Neuronal stem cell (in vitro differentiated cells): ENCODE data around the gene PRKN.

ENCODE experiments used
- DNase-seq: peaks from one replicate; pipeline ENCODE4 v3.0.0-alpha.2; 2013; ENCODE audit warnings: low spot score
- H2AFZ ChIP-seq: one replicate; pipeline ENCODE4 v1.6.1; 2013; ENCODE audit warnings: mild to moderate bottlenecking, low read length, inconsistent platforms
- H2AK5ac ChIP-seq: 2 replicates; pipeline ENCODE4 v1.6.1; 2013; ENCODE audit warnings: low read depth, mild to moderate bottlenecking, inconsistent platforms, low read length, moderate library complexity, mixed read lengths
- H2BK120ac ChIP-seq: 2 replicates; pipeline ENCODE4 v1.6.1; 2013; ENCODE audit warnings: low read depth, mild to moderate bottlenecking, inconsistent platforms, low read length, moderate library complexity, mixed read lengths
- H2BK12ac ChIP-seq: one replicate; pipeline ENCODE4 v1.6.1; 2013; ENCODE audit warnings: low read length, inconsistent platforms
- H2BK15ac ChIP-seq: 2 replicates; pipeline ENCODE4 v1.6.1; 2013; ENCODE audit warnings: mild to moderate bottlenecking, low read length, inconsistent platforms, mixed read lengths
- H2BK5ac ChIP-seq: one replicate; pipeline ENCODE4 v1.6.1; 2013; ENCODE audit warnings: inconsistent platforms, mild to moderate bottlenecking, low read length, moderate library complexity
- H3K14ac ChIP-seq: one replicate; pipeline ENCODE4 v1.6.1; 2013; ENCODE audit warnings: low read length, inconsistent platforms
- H3K18ac ChIP-seq: 2 replicates; pipeline ENCODE4 v1.6.1; 2013; ENCODE audit warnings: low read length, inconsistent platforms
- H3K23ac ChIP-seq: 2 replicates; pipeline ENCODE4 v1.6.1; 2013; ENCODE audit warnings: low read depth, mild to moderate bottlenecking, mixed read lengths, low read length, inconsistent platforms; ENCODE audit not compliant: poor library complexity
- H3K27ac ChIP-seq: replicated peaks from 3 replicates; pipeline ENCODE4 v1.5.1; 2013; ENCODE audit warnings: low read length, inconsistent platforms
- H3K27me3 ChIP-seq, 3 experiments: 2 replicates each; pipeline ENCODE4 v1.6.1; 2013; ENCODE audit warnings: low read length in 3 of 3, mild to moderate bottlenecking in 2 of 3, inconsistent platforms in 1 of 3, low read depth in 1 of 3, mixed read lengths in 1 of 3, moderate library complexity in 1 of 3; ENCODE audit not compliant: control insufficient read depth in 3 of 3, insufficient read depth in 3 of 3
- H3K36me3 ChIP-seq, 2 donors: replicated peaks in 1 of 2; 2 replicates each; pipeline ENCODE4 v1.6.1; 2013; ENCODE audit warnings: low read length in 2 of 2; ENCODE audit not compliant: control insufficient read depth in 2 of 2, insufficient read depth in 2 of 2
- H3K4ac ChIP-seq: 2 replicates; pipeline ENCODE4 v1.6.1; 2013; ENCODE audit warnings: inconsistent platforms, mild to moderate bottlenecking, low read length, moderate library complexity
- H3K4me1 ChIP-seq, 2 donors: 1 replicate in 1 of 2; 2 replicates in 1 of 2; pipeline ENCODE4 v1.6.1; 2013; ENCODE audit warnings: low read length in 2 of 2, low read depth in 1 of 2; ENCODE audit not compliant: control insufficient read depth in 2 of 2, insufficient read depth in 1 of 2
- H3K4me2 ChIP-seq: one replicate; pipeline ENCODE4 v1.6.1; 2013; ENCODE audit warnings: mild to moderate bottlenecking, low read length, inconsistent platforms; ENCODE audit not compliant: insufficient read depth, poor library complexity, severe bottlenecking
- H3K4me3 ChIP-seq, 2 donors: 2 replicates each; pipeline ENCODE4 v1.5.1; 2013; ENCODE audit warnings: low read length in 2 of 2, mild to moderate bottlenecking in 2 of 2, inconsistent platforms in 1 of 2, moderate library complexity in 1 of 2
- H3K79me1 ChIP-seq: one replicate; pipeline ENCODE4 v1.6.1; 2013; ENCODE audit warnings: low read depth, mild to moderate bottlenecking, inconsistent platforms, low read length, moderate library complexity
- H3K9ac ChIP-seq: one replicate; pipeline ENCODE4 v1.6.1; 2013; ENCODE audit warnings: mild to moderate bottlenecking, low read depth, low read length, inconsistent platforms; ENCODE audit not compliant: poor library complexity
- H3K9me3 ChIP-seq, 2 donors: replicated peaks in 1 of 2; 2 replicates each; pipeline versions ENCODE3 to v1.6.1; 2013; ENCODE audit warnings: low read length in 2 of 2, mild to moderate bottlenecking in 2 of 2, inconsistent platforms in 1 of 2, low read depth in 1 of 2, mixed read lengths in 1 of 2, moderate library complexity in 1 of 2; ENCODE audit not compliant: control insufficient read depth in 2 of 2, insufficient read depth in 1 of 2
- H4K8ac ChIP-seq: one replicate; pipeline ENCODE4 v1.6.1; 2013; ENCODE audit warnings: low read depth, mild to moderate bottlenecking, inconsistent platforms, low read length, moderate library complexity
- H4K91ac ChIP-seq: one replicate; pipeline ENCODE4 v1.6.1; 2013; ENCODE audit warnings: low read length, low read depth, mild to moderate bottlenecking, inconsistent platforms; ENCODE audit not compliant: poor library complexity
- WGBS, 2 donors: extraction: QIAGEN DNeasy Blood & Tissue Kit; methylation state at CpG; one replicate each; pipeline ENCODE4 v1.1.7; 2013; ENCODE audit warnings: missing lambda C conversion rate in 2 of 2, mixed read lengths in 1 of 2; ENCODE audit not compliant: insufficient read length in 2 of 2, insufficient replicate concordance in 1 of 2; ENCODE audit errors: extremely low coverage in 2 of 2; 5-methylcytosine and 5-hydroxymethylcytosine counted together

The PRKN gene

DNA sequence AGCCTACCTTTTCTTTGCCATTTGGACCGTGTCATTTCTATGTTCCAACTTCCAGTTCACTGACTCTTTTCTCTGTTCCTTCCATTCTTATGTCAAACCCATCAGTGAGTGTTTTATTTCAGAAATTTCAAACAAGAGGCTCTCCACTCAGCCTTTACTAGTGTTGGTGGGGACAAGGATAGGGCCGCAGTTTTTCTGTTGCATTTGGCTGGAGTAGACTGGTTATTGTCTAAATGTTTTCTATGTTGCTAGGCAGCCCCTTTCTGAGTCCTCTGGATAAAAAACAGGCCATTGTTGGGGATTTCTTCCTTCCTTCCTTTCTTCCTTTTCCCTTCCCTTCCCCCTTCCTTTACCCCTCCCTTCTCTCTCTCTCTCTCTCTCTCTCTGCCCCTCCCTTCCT is 288.6 kb downstream of the PRKN start:
- WGBS, 2 donors, result no CpG with 5 or more reads among the region's 2 CpGs
- H3K14ac ChIP-seq, result no peak overlapping the region
- H3K9ac ChIP-seq, result no peak overlapping the region
- H2BK15ac ChIP-seq, result no peak overlapping the region
- no peak overlapping the region for H4K8ac ChIP-seq
- H3K27me3 ChIP-seq, result no peaks in the 10 kb centered on the region
- H3K4me1 ChIP-seq, result peaks cover 1 to 18% of the 10 kb centered on the region in 2 donors
- no peak overlapping the region for H3K18ac ChIP-seq
- no peaks in the 10 kb centered on the region for H3K79me1 ChIP-seq
- H3K4me2 ChIP-seq, result no peak overlapping the region
- no peak overlapping the region for H3K23ac ChIP-seq
- DNase-seq, result no peak
- no peak overlapping the region for H2BK12ac ChIP-seq
- peak overlapping the region in 1 of 2 donors; percentile 29 for H3K4me3 ChIP-seq
- H2AFZ ChIP-seq, result peak overlapping the region; percentile 34
- H2BK120ac ChIP-seq, result no peak overlapping the region
- no peak overlapping the region for H2BK5ac ChIP-seq
- H3K36me3 ChIP-seq, result peaks cover 0 to 10% of the 10 kb centered on the region in 2 donors
- peaks cover 0 to 20% of the 10 kb centered on the region in 2 donors for H3K9me3 ChIP-seq
- H2AK5ac ChIP-seq, result no peak overlapping the region
- no peak overlapping the region for H3K4ac ChIP-seq
- H3K27ac ChIP-seq, result no peak overlapping the region
- no peak overlapping the region for H4K91ac ChIP-seq

DNA sequence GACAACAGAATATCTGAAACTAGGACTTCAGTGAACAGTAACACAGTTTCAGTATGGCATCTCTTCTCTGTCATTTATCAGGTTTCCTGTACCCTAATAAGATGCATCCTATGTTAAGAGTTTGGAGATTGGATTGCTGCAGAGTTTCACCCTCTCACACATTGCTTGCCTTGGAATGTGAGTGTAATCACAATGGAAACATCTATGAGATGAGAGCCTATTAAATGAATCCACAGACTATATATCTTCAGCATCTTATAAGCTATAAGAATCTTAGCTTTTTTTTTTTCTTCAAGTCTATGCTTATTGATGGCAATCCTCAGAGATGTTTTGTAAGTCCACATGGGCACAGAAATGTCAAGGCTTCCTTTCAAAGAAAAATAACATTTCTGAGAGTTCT is 292.5 kb downstream of the PRKN start:
- Histone ChIP-seq H3K4me1 (peaks cover 0 to 15% of the 10 kb centered on the region in 2 donors), H3K4me3 (no peak overlapping the region), H2BK12ac (no peak overlapping the region), H2AFZ (no peak overlapping the region), H2BK5ac (no peak overlapping the region), H3K18ac (no peak overlapping the region), H3K14ac (no peak overlapping the region), H4K91ac (no peak overlapping the region), H3K9me3 (peaks cover 0 to 16% of the 10 kb centered on the region in 2 donors), H3K9ac (no peak overlapping the region), H2BK15ac (no peak overlapping the region), H3K4ac (no peak overlapping the region), H3K23ac (no peak overlapping the region), H3K27ac (no peak overlapping the region), H4K8ac (no peak overlapping the region), H3K36me3 (no peaks in the 10 kb centered on the region), H2BK120ac (no peak overlapping the region), H3K4me2 (no peak overlapping the region), H3K27me3 (no peaks in the 10 kb centered on the region), H2AK5ac (no peak overlapping the region), H3K79me1 (no peaks in the 10 kb centered on the region)
- no peak for DNase-seq

GRCh38 chr6:162421004-162421403 is 306.6 kb downstream of the PRKN start:
- H4K91ac ChIP-seq, result no peak overlapping the region
- H4K8ac ChIP-seq, result no peak overlapping the region
- no peak overlapping the region for H3K4ac ChIP-seq
- H2AK5ac ChIP-seq, result no peak overlapping the region
- no peak overlapping the region for H3K4me3 ChIP-seq
- no peak overlapping the region for H2BK15ac ChIP-seq
- H2BK5ac ChIP-seq, result no peak overlapping the region
- H3K4me2 ChIP-seq, result no peak overlapping the region
- H2BK120ac ChIP-seq, result no peak overlapping the region
- no peaks in the 10 kb centered on the region for H3K36me3 ChIP-seq
- H3K18ac ChIP-seq, result no peak overlapping the region
- H3K14ac ChIP-seq, result no peak overlapping the region
- H3K23ac ChIP-seq, result no peak overlapping the region
- no peak overlapping the region for H3K27ac ChIP-seq
- H3K9ac ChIP-seq, result no peak overlapping the region
- peaks cover 0 to 19% of the 10 kb centered on the region in 2 donors for H3K9me3 ChIP-seq
- no CpG with 5 or more reads among the region's 4 CpGs for WGBS, 2 donors
- H3K27me3 ChIP-seq, result no peaks in the 10 kb centered on the region
- DNase-seq, result no peak
- no peak overlapping the region for H2BK12ac ChIP-seq
- no peaks in the 10 kb centered on the region for H3K4me1 ChIP-seq
- H2AFZ ChIP-seq, result no peak overlapping the region
- H3K79me1 ChIP-seq, result peaks cover 2% of the 10 kb centered on the region

- WGBS, 2 donors, result no CpG with 5 or more reads among the region's 7 CpGs
Observed at GRCh38 chr6:162416831-162417537, 310.6 kb downstream of the PRKN start.

More at GRCh38 chr6:162416831-162417537, 310.6 kb downstream of the PRKN start:
- Histone ChIP-seq H3K4me3 (no peak overlapping the region), H4K8ac (no peak overlapping the region), H2BK12ac (no peak overlapping the region), H3K27me3 (no peaks in the 10 kb centered on the region), H3K4me2 (no peak overlapping the region), H3K27ac (no peak overlapping the region), H3K4ac (no peak overlapping the region), H2BK120ac (no peak overlapping the region), H3K18ac (peak overlapping the region; percentile 84), H2AFZ (no peak overlapping the region), H2BK15ac (no peak overlapping the region), H3K14ac (no peak overlapping the region), H3K79me1 (peaks cover 2% of the 10 kb centered on the region), H3K23ac (no peak overlapping the region), H3K4me1 (peaks cover 2 to 3% of the 10 kb centered on the region in 2 donors), H4K91ac (no peak overlapping the region), H2AK5ac (no peak overlapping the region), H3K36me3 (no peaks in the 10 kb centered on the region), H3K9me3 (peaks cover 0 to 25% of the 10 kb centered on the region in 2 donors), H3K9ac (no peak overlapping the region), H2BK5ac (no peak overlapping the region)
- no peak for DNase-seq
